CD4-positive, alpha-beta T cell treated with Interleukin-15 for 1 hour (primary cell): Measurements from ENCODE around the gene WNT9A.
A peak's percentile ranks its signal among the peaks of the same experiment; 100 is the strongest.

Experiments
- DNase-seq: peaks from one replicate; pipeline ENCODE4 v3.0.0-alpha.2; 2020

WNT9A gene

DNA sequence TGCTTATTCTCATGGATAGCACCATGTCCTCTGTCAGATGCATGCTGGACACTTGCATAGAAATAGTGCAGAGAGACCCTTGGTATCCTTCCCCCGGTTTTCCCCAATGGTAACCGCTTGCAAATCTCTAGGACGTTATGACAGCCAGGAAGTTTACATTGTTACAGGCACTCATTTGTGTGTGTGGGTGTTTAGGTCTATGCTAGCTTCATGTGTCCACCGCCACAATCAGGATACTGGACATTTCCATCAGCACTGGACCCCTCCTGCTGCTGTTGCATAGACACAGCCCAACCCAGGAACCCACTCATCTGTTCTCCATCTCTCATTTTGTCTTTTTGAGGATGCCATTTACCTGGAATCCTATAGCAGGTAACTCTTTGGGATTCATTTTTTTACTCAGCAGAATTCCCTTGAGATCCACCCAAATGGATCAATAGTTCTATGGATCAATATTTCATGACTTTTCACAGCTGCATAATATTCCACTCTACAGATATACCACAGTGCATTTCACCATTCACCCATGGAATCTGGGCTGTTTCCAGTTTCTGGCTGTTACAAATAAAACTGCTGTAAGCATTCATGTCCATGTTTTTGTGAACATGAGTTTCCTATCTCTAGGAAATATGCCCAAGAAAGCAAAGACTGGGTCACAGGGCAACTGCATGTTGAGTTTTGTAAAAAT lies 6.6 kb upstream of the WNT9A start:
- no peak for DNase-seq

DNA sequence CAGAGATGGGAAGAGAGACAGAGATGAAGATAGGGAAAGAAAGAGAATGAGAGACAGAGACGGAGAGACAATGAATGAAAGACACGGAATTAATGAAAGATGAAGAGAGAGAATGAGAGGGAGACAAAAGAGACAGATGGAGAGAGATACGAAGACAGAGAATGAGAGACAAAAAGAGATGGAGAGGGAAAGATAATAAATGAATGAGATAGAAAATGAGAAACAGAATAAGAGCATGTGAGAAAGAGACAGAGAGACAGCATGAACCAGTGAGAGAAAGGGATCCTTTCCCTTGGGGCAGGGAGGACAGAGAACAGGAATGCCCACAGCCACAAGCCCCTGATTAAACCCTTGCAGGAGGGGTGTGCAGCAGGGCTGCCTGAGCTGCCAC lies 5.3 kb upstream of the WNT9A start:
- no peak for DNase-seq

DNA sequence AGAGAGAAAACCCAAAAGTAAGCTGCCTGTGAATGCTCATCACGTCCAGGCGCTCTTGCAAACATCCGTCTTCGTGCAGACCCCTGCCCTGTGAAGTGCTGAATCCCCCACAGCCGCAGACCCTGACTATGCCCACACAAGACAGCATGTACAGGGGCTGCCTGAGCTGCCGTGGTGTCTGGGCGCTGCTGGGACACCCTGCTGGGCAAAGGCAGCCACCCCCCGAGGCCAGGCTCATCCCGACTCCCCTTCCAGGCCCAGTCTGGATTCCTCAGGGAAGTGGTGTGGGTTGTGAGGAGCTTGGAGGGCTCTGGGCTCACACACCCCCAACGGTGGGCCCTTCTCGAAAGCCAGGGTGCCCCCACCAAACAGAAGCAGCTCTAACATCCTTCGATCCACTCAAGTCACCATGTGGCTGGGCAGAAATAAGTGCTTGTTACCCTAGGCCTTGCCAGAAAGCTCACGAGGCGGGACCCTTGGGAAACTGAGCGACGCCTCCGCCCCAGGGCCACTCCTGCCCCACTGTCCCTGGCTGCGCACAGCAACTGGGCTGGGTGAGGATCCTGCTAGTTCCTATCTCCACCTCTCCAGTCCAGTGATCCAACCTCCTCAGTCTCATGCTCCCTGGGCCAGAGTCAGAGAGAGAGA lies 4.8 kb upstream of the WNT9A start:
- DNase-seq: no peak

DNA sequence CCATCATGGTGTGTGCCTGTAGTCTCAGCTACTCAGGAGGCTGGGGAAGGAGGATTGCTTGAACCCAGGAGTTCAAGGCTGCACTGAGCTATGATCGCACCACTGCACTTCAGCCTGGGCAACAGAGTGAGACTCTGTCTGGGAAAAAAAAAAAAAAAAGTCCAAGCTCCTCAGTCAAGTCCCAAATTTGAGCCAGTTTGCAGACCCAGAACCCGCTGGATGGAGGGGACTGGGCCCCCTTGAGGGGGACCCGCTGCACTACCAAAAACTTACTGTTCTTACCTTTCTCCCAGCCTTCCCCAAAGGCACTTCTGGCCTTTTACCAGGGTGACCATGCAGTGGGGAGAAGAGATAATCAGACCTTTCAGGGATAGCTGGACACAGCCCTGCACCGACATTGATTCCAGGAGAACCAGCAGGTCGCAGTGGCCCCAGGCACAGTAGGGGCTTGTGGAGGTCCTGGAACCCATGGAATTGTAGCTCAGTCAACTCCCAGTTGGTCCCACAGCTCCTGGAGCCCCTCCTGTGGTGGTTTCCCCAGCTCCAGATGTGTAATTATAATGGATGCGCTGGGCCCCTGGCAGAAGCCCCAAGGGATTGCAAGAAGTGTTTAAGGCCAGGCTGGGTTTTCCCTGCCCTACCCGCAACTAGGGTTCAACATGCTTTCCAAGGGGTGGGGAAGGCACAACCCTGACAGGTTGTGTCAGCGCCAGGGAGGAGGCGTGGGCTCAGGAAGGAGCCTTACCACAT lies 4.1 kb upstream of the WNT9A start:
- peak; percentile 11 for DNase-seq

DNA sequence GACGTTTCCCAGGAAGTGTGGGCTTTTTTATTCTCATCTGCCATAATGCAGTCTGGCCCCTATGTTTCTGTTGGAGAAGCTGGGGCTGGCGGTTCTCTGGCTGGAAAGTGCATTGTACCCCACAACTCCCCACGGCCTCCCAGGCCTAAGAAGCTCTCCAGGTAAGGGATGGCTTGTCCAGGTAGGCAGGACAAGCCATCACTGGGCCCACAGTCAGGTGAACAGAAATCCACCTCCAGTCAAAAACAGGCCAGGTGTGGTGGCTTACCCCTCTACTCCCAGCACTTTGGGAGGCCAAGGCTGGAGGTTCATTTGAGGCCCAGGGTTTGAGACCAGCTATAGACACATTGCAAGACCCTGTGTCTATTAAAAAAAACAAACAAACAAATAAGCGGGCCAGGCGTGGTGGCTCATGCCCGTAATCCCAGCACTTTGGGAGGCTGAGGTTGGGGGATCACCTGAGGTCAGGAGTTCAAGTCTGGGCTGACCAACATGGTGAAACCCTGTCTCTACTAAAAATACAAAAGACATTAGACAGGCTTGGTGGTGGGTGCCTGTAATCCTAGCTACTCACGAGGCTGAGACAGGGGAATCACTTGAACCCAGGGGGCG lies 3.1 kb upstream of the WNT9A start:
- no peak for DNase-seq

DNA sequence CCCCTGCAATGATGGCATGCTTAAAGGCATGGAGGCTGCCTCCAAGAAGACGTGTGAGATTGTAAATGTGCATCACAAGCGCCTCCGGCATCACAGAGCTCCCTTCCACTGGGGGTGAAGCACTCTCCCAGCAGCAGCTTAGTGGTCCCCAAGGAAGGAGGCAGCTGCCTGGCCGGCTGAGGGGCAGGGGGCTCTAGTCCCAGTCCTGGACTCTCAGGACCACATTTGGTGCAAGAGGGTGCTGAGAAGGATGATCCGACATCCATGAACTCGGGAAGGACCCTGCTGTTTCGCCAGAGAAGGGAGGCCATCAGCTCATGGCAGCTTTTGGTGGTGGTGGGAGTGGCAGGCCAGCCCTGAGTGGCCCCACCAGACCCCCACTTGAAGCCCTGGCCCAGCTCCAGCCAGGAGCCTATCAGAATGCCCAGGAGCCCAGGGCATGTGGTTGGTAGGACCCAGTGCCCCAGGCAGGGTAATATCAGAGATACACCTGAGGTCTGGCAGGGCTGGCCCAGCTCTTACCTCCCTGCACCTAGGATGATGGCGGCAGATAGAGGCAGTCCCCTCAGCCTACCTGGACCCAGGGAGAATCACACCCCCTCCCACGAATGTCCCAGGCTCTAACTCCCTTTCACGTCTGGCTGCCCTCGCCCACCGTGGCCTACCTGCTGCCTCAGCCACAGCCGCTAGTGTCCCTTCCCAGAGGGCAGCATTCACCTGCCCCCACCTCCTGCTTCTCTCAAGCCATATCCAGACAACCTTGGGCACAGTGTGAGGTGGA lies 2.4 kb upstream of the WNT9A start:
- peak; percentile 11 for DNase-seq

DNA sequence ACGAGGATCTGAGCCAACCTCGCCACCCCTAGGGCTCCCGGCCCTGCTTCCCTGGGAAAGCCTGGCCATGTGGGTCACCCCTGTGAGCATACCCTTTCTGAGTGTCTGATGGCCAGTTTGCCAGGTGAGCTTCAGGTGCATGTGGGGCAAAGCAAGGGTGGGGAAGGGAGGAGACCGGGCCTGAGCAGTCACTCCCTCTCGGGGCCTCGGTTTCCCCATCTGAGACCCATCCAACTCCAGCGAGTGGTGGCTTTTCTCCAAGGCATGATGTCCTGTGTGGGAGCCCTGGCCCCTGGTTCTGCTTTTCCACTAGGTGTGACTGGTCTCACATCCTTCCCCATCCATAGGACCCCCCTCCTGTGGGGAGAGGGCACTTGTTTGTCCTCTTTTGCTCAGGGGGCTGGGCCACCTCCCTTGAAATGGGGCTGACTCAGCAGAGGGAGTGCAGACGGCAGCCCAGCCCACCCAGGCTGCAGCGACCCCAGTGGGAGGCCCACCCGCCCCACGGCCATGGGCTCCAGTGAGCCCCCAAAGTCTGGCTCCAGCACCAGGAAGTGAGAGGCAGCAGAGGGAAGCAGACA lies 1.7 kb upstream of the WNT9A start:
- peak; percentile 11 for DNase-seq

DNA sequence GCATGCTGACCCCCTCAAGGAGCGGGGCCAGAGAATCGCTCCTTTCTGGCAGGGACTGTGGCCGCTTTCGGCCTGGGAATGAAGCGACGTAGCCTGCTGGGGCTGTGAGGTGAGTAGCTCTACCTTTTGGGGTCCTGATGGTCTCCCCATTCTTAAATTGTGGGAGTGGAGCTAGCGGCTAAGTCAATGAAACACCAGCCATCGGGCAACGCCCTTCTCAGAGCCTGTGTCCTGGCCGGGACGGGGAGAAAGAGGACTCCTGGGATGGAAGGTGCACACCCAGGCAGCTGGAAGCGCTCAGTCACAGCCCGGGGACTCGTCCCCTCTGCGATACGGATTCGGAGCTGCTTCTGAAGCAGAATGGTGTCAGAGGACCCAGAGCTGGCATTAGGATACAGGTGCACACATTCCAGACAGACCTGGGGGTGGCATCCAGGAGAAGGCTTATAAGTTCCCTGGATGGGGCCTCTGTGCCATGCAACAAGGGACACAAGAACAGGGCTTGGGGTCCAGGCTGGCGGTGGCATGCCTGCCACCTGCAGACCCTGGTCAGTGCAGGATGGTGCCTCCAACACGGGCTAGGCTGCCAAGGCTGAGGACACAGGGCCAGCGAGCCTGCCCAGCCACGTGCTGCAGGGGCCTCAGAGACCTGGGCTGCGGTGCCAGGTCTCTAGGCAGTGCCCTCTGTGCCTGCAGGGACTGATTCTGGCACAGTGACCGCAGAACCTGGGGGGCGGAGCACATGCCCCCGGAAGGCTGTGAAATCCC lies 945 bp upstream of the WNT9A start:
- peak; percentile 14 for DNase-seq

DNA sequence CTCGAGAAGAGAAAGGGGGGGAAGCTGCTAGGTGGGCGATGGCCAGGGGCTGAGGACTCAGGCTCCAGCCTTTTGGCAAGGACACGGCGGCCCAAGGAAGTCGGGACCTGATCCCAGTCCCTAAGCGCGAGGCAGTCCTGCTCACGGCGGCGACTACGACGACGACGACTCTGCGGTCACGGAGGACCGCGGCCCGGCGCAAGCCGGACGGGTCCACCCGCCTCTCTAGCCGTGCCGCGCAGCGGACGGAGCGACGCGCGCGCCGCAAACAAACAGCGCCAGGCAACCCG lies 401 bp downstream of the WNT9A start:
- no peak for DNase-seq

DNA sequence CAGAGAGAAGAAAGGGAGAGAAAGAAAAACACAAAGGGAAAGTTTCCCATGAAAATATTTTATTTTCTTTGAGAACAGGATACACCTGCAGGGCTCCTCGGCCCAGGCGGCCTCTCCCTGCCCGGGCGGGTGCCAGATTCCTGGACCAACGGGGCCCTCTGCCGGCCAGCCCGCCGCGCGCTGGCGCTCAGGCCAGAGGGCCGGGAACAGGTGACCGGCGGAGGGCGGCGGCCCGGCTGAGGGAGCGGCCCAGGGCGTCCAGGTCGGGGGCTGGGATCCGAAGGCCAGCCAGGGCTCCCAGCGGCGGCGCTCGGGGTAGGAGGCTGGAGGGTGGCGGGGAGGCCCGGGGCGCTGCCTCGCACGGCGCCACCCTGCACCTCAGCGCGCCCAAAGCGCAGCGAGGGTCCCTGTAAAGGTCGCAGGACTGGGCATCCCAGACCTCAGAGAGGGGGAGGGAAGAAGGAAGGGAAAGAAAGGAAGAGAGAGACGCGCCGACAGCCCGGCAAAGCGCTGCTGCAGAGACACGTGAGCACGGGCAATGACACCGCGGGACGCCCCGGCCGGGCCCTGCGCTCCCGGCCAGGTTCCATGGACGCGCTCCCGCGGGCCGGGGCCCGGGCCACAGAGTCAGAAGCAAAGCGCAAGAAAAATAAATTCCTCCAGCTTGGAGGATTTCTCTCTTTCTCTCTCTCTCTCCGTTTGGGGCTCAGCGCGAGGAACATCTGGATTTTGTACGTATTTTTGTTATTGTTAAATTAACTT lies 927 bp downstream of the WNT9A start:
- DNase-seq: peak; percentile 38

DNA sequence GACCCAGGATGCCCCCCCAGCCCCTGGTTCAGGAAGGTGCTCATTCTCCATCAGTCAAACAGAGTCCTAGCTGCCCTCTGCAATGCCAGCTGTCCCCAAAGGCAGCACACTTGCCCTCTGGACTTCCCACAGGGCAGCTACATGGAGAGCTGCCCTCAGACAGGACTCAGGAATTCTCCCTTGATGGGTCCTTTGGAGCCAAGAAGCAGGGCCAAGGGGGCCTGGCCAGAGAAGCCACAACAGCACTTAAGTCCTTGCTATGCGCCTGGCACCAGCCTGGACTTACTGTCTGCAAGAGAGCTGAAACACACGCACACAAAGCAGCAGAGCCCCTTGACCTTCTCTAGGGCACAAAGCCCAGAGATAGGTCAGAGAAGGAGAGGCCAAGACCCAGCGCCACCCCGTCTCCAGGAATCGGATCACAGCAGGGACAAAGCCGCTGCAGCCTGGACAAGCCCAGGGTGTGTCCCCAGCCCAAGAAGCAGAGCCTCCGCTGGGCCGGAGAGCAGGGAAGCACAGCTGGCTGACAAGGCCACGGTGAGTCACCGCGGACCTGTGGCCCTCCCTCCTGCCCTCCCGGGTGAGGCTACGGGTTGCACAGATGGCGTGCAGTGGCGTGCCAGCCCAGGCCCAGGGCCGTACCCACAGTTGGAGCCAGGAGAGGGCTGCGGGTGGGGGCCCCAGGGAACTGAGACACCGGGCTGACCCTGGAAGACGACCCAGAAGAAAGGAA lies 1.7 kb downstream of the WNT9A start:
- DNase-seq: peak; percentile 13

DNA sequence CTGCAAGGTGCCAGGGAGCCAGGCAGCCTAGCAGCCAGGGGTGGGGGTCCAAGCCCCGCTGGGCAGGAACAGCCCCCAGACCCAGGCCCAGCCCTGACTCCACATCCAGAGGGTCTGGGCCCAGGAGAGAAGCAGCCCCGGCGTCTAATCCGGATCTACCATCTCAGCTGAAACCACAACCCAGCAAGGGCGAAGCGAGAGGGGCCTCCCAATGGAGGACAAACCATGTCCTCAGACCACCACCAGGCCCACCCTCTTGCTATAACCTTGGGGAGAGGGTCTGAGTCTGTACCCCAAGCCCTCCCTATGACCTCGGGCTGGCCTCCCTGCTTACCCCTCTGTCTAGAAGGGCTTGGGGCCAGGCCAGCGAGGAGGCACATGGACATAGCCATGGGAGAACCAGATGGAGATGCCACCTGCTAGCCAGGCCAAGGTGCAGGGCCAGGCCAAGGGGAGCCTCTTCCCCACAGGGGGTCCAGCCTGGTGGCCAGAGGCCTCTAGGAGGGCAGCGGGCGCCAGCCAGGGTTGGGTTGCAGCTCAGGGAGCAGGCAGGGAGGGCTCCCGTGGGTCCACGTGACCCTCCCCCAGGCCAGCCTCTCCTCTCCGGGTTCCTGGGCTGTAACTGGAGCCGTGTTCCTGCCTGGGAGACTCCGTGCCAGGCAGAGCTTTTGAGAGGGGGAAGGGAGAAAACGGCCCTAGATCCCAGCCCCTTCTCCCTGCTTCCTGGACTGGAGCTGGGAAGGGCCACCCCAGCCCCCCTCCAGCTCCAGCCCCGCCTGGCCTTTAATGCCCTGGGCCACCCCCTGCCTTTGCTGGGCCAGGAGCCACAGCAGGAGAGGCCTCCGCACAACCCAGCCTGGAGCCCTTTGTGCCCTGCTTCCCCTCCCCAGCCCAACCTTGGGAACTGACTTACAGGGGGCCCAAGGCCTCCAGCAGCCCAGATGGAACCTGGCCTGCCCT lies 2.5 kb downstream of the WNT9A start:
- DNase-seq: peak; percentile 14

DNA sequence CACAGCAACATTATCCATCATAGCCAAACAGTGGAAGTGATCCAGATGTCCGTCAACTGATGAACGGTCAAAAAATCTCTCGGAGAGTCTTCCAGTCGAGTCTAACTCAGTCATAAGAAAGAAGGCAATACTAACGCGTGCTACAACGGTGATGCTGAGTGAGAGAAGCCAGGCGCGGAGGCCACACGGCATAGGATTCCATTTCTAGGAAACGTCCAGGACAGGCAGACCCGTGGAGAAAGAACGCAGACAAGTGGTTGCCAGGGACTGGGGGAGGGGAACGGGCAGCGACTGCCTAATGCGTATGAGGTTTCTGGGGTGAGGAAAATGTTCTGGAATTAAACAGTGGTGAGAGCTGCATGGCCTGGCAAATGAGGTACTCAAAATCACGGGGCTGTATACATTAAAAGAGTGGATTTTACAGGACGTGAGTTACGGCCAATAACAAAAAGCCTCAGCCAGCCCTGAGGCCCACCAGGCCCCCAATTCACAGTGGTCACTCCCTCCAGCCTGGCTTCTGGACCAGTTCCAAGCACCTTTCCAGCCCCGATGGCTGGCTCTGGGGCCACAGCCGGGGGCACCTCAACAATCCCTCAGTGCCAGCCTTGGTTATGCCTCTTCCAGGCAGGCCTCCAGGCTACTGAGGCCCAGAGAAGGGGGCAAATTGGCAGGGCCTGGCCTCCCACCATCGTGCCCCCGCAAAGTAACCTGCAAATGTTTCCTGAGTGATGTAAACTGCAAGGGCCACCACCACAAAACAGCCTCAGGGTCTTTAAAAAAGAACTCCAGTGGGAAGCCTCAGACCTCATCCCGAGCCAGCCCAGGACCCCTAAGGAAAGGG lies 3.4 kb downstream of the WNT9A start:
- DNase-seq: no peak

DNA sequence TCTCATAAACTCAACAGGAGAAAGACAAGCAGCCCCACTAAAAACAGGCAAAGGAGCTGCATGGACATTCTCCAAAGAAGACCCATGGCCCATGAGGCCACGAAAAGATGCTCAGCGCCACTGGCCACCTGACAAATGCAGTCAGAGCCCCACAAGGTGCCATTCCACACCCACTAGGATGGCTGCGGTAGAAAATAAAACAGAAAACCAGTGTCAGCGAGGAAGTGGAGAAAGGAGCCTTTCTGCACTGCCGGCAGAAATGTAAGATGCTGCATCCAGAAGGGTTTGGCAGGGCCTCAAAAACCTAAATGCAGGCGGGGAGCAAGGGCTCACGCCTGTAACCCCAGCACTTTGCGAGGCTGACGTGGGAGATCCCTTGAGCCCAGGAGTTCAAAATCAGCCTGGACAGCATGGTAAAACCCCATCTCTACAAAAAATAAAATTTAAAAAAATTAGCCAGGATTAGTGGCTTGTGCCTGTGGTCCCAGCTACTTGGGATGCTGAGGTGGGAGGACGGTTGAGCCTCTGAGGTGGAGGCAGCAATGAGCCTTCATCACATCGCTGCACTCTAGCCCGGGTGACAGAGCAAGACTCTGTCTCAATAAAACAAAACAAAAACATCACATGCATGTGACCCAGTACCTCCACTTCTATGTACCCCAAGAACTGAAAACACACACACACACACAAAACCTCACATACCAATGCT lies 4.2 kb downstream of the WNT9A start:
- no peak for DNase-seq

DNA sequence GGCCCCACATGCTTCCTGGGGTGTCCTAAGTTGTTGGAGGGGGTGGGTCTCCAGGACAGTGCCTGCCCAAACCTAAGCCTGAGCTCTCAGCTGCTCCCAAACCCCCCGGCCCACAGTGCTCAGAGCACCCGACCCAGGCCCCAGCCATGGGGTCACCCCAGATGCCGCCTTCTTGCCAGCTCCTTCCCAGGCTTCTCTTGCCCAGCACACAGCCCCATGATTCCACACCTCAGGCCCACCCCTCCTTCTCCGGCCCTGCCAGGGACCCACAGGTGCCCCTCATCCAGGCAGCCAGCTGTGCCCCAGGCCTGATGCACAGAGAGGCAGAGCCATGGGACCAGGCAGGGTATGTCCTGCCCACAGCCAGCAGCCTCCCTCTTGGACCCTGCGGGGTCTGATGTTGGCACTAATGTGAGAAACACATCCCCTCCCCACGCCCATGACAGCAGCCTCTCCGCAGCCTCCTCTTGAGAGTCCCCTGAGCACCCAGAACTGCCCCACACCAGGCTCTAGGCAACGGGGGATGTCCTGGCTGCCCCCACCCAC lies 4.9 kb downstream of the WNT9A start:
- DNase-seq: peak; percentile 11

DNA sequence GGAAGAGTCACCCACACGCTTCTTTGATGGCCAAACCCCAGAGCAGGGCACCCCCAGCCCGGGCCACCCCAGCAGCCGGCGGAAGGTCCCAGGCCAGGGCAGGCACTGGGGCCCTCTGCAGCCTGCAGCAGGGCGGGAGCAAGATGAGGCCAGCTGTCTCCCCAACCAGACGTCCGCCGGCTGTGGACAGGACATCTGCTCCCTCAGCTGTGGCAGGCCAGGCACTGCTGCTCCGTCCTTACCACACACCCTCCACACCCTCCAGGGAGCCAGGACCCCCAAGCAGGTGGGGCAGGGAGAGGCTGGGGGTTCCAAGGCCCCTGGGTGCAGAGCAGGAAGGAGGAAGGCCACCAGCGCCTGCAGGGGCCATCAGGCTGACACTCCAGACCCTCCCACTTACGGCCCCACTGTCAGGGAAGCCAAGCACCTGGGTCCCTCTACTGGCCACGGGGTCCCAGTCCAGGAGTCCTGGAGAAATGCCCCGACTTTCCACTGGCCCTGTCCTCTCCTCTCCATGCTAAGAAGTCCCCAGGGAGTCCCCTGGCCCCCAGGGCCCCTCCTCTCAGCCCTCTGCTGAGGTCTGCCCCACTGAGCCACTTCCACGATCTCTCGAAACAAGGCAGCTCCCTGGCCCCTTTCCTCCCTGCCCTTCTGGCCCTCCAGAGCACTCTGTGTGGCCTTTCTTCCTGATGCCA lies 5.6 kb downstream of the WNT9A start:
- DNase-seq: peak; percentile 13
